Bone marrow (tissue), 2 donors: ENCODE measurements around the gene C16orf90.
"Not testable (repeated sequence)": the region's sequence is repeated elsewhere in the genome, so short reads cannot be mapped to it uniquely, and the experiment has no call there.

ENCODE experiments used
- DNase-seq, 2 donors: peaks; one replicate each; lab custom pipeline; 2025; lab: John Stamatoyannopoulos, UW

Gene C16orf90

GRCh38 chr16:3511286-3512180 lies 16.2 kb upstream of the C16orf90 start:
- DNase-seq: no peak

DNA sequence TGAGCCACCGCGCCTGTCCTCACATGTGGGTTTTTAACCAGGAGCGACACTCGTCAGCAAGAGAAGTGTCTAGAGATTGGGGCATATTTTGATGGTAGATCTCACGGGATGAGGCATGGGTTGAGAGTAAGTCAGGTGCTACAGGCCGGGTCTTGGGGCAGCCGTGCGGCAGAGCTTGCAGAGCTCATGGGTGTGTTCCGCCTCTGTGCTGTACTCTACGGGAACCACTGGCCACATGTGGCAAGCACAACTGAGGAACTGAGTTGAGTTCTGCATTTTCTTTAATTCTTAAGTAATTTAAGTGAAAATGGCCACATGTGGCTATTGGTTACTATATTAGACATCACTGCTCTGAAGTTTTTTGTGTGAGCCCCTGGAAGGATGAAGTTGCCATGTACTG lies 15.1 kb upstream of the C16orf90 start:
- DNase-seq: no peak

GRCh38 chr16:3509470-3509928 lies 14.2 kb upstream of the C16orf90 start:
- DNase-seq: no peak

- DNase-seq: no peak
Measured at GRCh38 chr16:3508736-3509135, 13.4 kb upstream of the C16orf90 start.

- DNase-seq: no peak
Measured at GRCh38 chr16:3503523-3503922, 8.2 kb upstream of the C16orf90 start.

GRCh38 chr16:3501783-3502400 lies 6.6 kb upstream of the C16orf90 start:
- DNase-seq: no peak

- not testable (repeated sequence) for DNase-seq
Measured at GRCh38 chr16:3501412-3501761, 6.1 kb upstream of the C16orf90 start.

GRCh38 chr16:3498988-3499387 lies 3.7 kb upstream of the C16orf90 start:
- no peak for DNase-seq

GRCh38 chr16:3497771-3498170 lies 2.5 kb upstream of the C16orf90 start:
- no peak for DNase-seq

DNA sequence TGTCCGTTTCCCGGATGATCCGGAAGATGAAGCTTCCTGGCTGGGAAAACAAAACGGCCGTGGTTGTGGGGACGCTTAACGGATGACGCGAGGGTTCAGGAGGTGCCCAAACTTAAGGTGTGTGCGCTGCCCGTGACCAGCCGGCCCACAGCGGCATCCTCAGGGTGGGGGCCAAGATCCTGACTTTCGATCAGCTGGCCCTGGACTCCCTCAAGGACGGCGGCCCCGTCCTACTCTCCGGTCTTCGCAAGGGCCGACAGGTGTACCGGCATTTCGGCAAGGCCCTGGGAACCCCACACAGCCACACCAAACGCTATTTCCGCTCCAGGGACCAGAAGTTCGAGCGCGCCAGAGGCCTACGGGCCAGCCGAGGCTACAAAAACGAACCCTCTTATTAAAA lies 1.1 kb upstream of the C16orf90 start:
- DNase-seq: no peak

DNA sequence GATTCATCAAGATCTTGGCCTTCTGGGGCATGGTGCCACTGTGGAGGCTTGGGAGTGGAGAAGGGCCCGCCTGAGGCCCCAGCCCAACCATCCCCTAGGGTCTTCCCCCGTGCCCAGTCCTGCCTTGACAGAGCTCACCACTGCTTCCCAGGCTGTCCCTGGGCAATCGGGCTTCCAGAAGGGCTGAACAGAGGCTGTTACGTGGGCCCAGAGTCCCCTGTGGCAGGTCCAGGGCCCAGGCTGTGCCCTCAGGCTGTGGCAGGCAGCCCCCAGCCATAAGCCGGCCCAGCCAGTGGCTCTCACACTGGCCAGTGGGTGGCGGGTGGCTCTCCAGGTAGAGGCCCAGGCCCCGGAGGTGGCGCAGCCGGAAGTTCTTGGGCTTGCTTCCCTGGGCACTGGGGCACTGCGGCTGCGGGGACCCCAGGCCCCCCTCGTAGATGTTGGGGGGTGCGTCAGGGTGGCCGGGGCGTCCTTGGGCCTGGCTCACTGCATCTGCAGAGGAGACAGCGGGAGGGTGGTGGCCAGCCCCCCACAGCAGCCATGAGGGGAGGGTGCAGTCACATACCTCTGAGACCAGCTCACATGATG lies 809 bp downstream of the C16orf90 start:
- DNase-seq: no peak

GRCh38 chr16:3492356-3492755 lies 2.9 kb downstream of the C16orf90 start:
- no peak for DNase-seq

- DNase-seq: no peak
Measured at GRCh38 chr16:3490911-3491629, 4.2 kb downstream of the C16orf90 start.

DNA sequence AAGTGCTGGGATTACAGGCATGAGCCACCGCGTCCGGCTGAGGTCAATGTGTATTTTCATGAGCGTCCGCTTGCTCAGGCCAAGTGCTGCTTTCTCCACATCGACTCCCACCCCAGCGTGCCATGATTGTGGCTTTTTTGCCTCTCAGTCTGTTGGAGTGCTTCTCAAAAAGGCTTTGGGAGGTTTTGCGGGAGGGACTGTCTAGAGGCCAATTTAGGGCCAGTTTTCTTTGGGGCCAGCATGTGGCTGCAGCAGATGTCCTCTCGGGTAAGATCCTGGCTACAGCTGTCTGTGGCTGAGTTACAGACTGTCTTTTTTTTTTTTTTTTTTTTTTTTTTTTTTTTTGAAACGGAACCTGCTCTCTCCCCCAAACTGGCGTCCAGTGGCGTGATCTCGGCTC lies 6.5 kb downstream of the C16orf90 start:
- no peak for DNase-seq

DNA sequence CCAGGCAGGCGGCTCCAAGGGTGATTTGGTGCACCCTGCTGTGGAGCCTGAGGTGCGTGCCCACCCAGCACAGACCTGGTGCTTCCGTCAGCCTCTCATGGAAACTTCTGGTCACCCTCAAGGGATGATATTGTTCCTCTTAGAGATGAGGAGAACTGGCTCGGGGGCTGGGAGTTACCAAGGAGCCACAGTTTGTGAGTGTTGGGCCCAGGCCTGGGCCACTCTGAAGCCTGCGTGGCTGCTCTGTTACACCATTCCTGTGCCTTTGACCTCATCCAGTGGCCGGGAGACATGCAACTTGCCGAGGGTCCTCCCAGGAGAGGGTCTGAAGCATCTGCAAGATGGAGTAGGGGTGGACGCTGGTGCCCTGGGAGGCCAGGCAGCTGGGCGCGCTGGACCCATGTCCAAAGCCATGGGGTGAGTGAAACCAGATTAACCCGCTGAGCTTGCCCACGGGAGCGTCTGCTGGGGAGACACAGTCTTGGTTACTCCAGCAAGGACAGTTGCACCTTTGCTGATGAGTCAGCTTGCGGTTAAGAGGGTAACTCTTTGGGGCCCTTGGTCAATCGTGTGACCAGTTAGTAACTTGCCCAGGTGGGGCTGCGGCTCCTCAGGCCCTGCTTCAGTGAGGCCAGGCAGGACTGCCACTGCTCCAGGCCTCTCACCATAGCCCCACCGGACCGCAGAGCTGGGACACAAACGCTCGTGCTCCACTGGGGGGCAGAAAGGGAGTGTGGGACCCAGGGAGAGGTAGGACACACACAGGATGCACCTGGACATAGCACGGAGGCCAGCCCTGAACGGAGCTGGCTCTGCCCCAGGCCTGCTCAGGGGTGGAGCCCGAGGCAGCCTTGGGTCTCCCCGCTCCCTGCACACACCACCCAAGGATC lies 7.5 kb downstream of the C16orf90 start:
- no peak for DNase-seq

- DNase-seq: no peak
Measured at GRCh38 chr16:3486506-3487215, 8.6 kb downstream of the C16orf90 start.

DNA sequence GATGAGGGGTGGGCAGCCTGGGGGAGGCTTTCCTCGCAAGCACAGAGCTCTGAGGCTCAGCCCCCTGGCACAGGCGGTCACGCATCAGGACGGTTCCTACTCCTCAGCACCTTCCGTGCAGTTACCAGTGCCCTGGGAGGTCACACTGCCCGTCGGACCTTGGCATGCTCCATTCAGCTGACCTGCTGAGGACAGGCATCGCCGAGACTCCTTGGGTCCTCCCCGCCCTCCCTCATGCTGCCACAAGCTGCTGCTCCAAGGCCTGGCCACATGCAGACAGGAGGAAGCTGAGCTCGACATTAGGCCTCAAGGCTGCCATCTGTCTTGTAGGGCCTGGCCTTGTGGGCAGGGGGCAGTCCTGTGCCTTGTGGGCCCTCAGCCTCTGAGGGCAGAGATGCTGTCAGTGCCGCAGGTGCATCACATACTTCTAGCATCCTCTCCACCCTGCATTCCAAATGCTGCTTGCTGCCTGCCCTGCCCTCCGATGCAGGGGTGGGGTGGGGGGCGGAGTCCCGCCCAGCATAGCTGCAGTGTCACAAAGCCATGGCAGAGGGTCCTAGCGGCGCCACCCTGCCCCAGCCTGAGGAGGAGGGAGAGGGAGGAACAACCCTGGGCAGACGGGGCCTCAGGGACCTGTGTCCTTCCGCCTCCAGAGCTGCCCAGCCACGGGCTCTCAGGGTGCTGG lies 9.3 kb downstream of the C16orf90 start:
- DNase-seq: no peak

- no peak for DNase-seq
Measured at GRCh38 chr16:3485097-3485745, 10.1 kb downstream of the C16orf90 start.

DNA sequence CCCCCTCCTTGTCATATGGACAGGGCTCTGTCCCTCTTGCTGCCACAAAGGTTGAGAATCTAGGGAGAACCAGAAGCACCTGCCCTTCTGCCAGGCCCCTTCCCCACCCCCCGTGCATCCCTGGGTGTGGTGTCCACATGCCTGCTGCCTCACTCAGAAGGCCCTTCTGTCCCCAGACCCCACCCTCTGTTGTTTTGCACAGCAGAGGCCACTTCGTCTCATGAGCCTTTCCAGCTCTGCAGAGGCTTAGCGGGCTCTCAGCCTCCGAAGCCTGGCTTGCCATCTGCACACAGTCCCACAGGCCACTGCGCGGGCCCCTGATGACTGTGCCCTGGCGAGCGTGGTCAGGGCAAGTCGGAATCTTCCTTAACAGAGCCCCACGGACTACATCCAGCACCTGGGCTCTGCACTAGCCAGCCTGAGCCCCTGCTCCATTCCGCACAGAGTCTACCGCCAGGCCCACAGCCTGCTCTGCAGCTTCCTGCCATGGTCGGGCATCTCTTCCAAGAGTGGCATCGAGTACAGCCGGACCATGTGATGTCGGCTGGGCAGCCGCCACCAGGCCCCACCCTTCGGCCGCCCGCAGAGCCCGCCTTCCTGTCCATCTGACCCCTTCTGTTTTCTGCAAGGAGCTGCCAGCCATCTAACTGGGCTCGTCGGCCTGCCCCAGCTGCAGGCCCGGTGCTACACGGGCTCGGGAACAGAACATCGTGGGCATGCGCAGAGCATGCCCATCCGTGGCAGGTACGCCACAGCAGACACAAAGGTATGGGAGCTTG lies 10.8 kb downstream of the C16orf90 start:
- DNase-seq: no peak
